Erythroblast (primary cell): ENCODE results near the gene MFAP4.

Experiments used
- GATA1 ChIP-seq: IDR thresholded peaks from 2 replicates; pipeline ENCODE4 v1.6.1; 2011; ENCODE audit warnings: low read depth, mild to moderate bottlenecking, control low read depth, low read length, moderate library complexity
- POLR2A ChIP-seq: IDR thresholded peaks from 2 replicates; pipeline ENCODE4 v1.6.1; 2011; ENCODE audit warnings: mild to moderate bottlenecking, low read length

DNA sequence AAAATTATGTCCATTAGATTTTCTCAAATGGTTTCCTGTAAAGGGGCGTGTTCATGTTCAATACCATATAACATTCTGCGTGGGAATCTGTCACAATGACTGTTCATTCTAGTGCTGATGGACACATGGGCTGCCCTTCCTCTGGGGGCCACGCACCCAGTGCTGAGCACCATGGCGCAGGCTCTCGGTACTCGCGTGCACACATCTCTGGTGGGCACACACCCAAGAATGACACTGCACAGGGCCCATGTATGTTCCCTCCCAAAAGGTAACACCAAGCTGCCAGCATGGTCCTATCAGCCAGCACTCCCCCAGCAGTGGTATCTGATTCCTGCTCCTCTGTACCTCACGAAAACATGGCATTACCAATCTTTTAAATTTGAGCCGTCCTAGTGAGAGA is 38.2 kb downstream of the MFAP4 start:
- TF ChIP-seq POLR2A (no peak), GATA1 (no peak)
